NCI-H526 treated with DMSO at 0.1 percent for 48 hours (cell line): ENCODE data around the gene RBM47.
A peak's percentile ranks its signal among the peaks of the same experiment; 100 is the strongest.
"Not testable (repeated sequence)": the region's sequence is repeated elsewhere in the genome, so short reads cannot be mapped to it uniquely, and the experiment has no call there.

ENCODE experiments used
- DNase-seq: peaks from one replicate; lab custom pipeline; 2025; lab: John Stamatoyannopoulos, UW

RBM47 gene

GRCh38 chr4:40629401-40630334, at the start of gene RBM47:
TSS of gene RBM47 (minus strand) at chr4:40629864. CDS start at chr4:40438893, 190,971 bp downstream.
- DNase-seq: peak; percentile 65

DNA sequence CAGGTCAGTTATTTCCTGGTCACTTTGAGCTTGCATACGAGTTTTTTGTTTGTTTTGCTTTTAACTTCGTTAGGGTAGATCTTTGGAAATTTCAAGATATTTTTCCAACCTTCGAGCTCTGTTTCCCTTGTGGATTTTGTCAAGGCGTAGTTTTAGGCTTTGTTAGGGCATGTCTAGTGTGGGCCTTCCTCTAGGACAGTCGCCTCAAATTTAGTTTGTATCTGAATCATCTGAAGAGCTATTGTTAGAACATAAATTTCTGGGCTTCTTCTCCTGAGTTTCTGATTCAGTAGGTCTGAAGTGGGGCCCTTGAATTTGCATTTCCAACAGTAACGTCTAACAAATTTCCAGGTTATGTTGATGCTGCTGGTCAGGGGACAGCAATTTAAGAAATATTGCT, 48.8 kb upstream of the RBM47 start:
- no peak for DNase-seq

DNA sequence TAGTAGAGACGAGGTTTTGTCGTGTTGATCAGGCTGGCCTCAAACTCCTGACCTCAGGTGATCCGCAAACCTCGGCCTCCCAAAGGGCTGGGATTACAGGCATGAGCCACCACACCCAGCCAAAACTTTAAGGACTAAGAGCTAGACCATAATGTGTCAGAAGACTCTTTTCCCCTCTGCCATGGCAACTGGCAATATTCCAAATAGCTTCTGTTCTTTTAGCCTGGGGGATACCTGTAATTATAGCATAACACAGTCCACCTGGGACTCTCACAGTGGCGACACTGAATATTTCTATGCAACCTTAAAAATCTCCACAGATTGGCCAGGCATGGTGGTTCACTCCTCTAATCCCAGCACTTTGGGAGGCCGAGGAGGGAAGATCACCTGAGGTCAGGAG, 45.5 kb upstream of the RBM47 start:
- DNase-seq: no peak

- DNase-seq: no peak
Observed at GRCh38 chr4:40672528-40673522, 43.2 kb upstream of the RBM47 start.

DNA sequence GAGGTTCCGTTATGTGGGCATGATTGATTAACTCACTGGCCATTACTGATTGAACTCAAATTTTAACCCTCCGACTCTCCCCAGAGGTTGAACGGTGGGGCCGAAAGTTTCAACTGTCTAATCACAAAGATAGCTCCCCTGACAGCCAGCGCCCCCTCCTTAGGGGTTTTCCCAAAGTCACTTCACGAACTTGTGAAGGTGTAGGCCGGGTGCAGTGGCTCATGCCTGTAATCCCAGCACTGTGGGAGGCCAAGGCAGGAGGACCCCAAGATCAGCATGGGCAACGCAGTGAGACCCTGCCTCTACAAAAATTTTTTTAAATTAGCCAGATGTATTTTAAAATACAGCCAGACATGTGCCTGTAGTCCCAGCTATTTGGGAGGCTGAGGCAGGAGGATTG, 39.8 kb upstream of the RBM47 start:
- DNase-seq: no peak

DNA sequence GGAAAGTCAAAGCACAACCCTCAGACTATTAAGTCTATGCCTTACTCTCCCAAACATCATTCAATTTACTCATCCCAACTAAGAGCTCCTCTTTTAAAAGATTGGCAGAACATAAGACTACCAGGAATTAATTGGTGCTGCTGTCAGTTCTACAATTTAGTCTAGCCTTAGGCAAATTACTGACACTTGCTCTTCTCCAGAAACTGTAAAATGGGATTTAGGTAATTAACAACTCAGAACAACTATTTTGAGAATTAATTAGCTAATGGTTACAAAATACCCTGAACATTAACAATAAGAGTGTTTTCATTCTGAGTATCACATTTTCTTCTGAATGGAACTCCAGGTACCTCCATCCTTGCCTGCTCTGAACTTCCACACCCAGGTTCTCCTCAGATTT, 36.2 kb upstream of the RBM47 start:
- DNase-seq: no peak

GRCh38 chr4:40662962-40663604, 33.4 kb upstream of the RBM47 start:
- DNase-seq: no peak

GRCh38 chr4:40661803-40662202, 32.1 kb upstream of the RBM47 start:
- DNase-seq: no peak

DNA sequence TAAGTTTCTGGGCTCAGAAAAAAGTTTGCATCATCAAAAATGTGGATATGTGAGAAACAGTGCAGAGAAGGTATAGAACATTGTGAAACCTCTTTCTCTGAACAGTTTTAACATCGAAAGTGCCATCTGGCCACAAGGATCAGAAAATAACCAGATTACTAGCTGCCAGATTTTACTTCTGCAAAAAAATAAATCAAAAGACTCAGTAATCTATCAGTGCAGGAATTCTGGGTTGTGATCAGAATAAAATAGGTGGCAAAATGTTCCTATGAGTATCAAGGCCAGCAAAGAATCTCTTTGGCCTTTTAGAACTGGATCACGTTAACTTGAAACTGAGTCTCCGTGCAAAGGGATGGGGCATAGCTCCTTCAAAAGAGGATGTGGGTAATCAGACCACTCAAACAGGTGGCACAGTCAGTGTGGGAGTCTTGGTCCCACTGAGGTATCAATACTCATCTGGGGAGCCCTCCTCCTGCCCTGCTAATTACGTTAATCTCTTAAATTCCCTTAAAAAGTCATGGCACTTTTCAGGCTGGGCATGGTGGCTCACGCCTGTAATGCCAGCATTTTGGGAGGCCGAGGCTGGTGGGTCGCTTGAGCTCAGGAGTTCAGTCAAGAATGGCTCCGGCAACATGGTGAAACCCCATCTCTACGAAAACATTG, 26.7 kb upstream of the RBM47 start:
- no peak for DNase-seq

DNA sequence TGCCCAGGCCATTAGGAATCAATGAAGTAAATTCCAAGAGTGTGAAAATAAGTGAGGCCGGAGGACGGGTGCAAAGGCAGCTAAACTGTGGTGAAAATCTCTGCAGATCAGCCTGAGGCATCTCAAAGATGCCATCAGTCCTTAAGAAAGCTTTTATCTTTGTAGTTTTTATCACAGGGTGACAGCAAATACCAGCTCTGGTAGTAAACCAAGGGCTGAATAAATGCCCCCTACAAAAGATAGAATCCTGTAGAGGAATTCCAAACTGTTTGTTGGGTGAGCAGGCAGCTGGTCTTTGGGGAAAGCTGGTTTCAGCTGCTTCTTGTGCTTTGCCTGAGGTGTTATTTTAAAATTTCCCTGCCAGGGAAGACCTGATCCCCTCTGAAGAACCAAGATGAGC, 21.6 kb upstream of the RBM47 start:
- no peak for DNase-seq

DNA sequence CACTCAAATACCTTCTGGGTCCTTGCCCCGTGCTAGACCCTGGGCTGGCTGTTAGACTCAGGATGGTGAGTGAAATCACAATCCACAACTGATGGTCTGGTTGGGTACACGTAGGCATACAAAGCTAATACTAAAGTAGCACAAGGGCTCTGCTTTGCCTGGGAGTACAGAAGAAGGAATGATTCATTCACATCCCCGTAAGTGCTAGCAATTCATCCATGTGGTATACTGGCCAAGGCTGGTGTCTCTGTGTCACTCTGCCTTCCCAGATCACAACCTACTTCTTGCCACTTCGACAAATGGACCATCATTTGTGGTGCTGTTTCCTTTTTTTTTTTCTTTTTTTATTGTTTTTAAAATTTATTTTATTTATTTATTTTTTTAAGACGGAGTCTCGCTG, 19.7 kb upstream of the RBM47 start:
- DNase-seq: no peak

DNA sequence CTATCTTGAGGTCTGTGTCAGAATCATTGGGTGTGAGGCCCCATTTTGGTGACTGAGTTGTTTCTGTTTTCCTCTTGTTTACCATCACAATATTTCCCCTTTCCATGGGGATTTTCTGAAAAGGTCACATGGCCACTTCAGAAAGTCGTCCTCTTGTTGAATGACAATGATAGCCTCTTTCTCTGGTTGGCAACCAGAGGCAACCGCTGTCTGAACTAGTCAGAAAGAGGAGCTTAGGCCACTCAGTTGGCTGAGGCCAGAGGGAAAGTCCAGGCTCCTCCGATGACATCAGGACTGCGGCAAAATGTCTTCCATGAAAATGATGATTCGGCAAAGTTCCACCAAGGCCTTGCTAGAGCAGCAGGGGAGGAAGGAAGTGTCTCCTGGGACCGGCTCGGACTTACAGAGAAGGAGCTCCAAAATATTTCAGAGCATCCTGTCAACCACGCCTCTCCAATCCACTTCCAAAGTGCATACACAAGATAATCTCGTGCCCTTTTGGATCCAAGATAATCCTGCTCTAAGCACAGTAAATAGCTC, 19.1 kb upstream of the RBM47 start:
- no peak for DNase-seq

DNA sequence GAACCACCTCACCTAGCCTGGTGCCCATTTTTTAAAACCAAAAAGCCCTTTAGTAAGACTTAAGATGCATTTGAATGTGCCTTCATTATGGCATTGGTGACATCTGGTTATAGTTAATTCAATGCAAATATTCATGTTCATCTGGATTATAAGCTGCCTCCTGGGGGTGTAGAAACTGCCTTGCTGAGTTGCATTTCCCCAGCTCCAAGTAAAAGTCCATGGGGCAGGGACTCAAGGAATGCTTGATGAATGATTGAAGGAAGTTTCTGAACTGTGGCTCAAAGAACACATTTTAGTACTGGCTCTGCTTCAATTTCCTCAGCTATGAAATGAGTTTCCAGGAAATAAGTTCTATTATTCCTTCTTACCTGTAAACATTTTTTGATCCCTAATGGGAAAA, 18.5 kb upstream of the RBM47 start:
- no peak for DNase-seq

DNA sequence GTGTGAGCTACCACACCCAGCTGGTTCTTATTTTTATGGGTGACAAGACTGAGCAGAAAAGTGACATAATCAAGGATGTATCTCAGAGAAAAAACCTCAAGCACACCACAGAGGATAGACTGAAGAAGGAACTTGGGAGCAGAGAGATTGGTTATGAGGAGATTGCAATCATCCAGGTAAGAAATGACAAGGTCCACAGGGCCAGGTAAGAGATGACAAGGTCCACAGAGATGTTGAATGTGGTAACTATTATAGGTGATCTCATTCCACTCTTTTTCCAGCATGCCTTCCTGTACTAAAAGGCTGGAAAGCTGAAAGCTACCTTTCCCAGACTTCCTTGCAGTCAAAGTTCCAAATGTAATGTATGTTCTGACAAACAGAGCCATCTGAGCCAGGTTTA, 15.9 kb upstream of the RBM47 start:
- DNase-seq: no peak

DNA sequence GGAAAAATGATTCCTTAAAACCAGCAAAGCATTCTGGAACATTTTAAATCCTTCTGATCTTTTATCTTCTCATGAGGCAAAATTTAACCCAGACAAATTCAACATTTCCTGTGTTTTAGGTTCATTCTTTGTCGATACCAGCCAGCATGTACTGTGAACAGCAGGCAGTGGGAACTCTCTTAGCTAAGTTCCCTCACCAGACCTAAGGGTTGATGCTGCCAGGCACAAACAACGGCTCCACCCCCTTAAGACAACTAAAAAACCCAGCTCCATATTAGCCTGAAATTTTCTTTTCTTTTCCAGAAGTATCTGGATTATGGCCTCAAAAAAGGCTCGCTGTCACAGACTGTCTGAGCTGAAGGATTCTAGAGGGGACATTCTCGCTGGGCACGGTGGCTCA, 2.4 kb upstream of the RBM47 start:
- no peak for DNase-seq

- peak; percentile 55 for DNase-seq
Observed at GRCh38 chr4:40630335-40631021, 814 bp upstream of the RBM47 start.

DNA sequence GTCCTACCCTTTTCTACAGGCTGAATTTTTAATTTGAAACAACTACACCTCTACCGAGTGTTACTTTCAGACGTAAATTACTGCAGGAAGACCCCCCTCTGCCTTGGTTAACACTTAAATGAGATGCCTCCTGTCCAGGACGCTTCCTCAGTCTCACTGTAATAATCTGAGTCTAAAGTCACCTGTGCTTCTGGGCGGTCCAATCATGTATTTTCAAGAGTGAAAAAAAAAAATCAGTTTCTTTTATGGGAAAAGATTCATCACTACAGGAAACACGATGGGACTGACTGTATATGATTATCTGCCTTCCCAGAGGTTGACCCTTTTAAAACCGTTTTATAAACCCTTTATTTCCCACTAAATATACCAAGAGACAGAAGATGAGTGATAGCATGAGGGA, 776 bp downstream of the RBM47 start:
- DNase-seq: peak; percentile 28

DNA sequence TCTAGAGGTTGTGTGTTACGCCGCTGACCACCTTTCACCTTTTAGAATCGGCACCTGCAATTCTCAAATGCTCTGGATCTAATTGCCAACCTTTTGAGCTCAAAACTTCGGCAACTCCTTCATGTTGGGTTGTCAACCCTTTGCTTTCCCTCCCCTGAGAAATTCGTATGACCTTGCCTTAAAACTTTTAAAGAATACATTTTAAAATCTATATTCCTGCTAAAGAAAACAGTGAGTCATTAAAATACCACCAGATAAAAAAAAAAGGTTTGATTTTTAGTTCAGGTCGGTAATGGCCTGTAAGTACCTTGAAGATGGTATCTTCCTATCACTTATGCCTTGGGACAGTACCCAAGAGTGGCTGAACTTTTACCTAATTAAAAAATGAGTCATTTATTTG, 1.3 kb downstream of the RBM47 start:
- DNase-seq: not testable (repeated sequence)

DNA sequence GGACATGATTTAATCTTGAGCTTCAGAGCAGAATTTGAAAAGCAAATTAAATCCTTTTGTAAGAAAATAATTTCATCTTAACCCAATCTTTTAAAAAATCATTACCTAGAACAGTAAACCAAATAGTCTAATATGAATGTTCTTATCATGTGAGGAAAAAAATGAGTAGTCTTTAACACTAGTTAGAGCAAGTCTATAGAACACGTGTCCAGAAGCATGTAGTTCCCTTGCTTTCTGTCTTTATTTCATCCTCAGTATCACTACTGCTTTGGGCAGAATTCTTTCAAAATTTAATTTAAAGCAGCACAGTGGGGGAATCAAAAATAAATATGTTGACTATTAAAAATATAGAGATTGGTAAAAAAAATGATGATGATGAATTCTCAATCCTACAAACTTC, 2.1 kb downstream of the RBM47 start:
- no peak for DNase-seq

DNA sequence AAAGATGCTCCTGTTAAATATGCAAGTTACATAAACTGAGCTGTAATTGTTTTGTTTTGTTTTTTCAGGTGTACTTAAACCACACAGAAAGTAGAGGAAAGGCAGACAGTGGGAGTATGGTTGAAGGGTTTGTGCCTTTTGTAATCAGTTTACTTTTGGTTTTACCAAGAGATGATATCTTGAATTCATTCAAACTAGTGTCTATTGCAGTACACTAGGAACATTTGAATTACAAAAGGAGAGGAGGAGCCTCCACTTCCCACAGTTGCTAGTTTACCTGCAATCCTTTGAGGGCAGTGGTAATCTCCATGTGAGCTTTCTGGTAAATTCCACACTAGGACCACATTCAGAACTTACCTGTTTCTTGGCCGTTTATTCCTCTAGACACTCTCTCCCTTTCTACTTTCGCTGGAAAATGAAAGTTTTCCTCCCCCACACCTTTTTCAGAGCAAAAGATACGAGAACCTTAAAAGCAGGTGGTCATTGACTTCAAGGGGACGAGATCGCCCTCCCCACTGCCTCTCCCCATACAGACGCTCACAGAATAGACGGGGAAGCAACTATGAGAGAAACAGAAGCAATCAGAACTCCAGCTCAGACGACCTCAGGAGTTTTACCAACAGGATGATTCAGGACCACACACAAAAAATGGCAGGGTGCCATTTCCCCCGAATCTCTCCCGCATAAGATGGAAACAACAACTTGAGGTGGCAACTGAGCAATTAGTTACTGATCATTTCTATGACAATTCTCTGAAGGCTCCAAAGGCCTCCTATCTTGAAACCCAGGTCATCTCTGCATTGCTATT, 3.3 kb downstream of the RBM47 start:
- peak; percentile 69 for DNase-seq
